HepG2 (cell line): ENCODE data around the gene ZNF644. TPM values are rescaled to one million over a fixed set of nuclear protein-coding genes. Genes with fewer than 3 reads are reported as not detected.

Experiments used
- CBFB ChIP-seq: sonication (generic); formaldehyde crosslinking; IDR thresholded peaks from 2 replicates; pipeline ENCODE4 v1.4.0; 2020; ENCODE audit warnings: missing genetic modification reagents
- CENPT ChIP-seq: sonication (generic); formaldehyde crosslinking; IDR thresholded peaks from 2 replicates; pipeline ENCODE4 v1.8.0; 2022; ENCODE audit warnings: low read depth, mild to moderate bottlenecking, moderate library complexity, missing genetic modification reagents
- DMAP1 ChIP-seq: IDR thresholded peaks from 2 replicates; pipeline ENCODE4 v1.6.1; 2016
- GATA4 ChIP-seq: sonication (generic); IDR thresholded peaks from 2 replicates; pipeline ENCODE4 v1.6.1; 2016; ENCODE audit warnings: antibody characterized with exemption, low read depth, borderline replicate concordance
- GPN1 ChIP-seq: sonication (generic); formaldehyde crosslinking; IDR thresholded peaks from 2 replicates; pipeline ENCODE4 v1.5.1; 2020; ENCODE audit warnings: missing genetic modification reagents, borderline replicate concordance
- KIAA2018 ChIP-seq: sonication (generic); formaldehyde crosslinking; IDR thresholded peaks from 2 replicates; pipeline ENCODE4 v1.5.0; 2020; ENCODE audit warnings: mild to moderate bottlenecking, missing genetic modification reagents, borderline replicate concordance
- MAZ ChIP-seq, 2 experiments: sonication (generic) in 1 of 2; formaldehyde crosslinking in 1 of 2; IDR thresholded peaks; 2 replicates each; pipeline versions ENCODE4 v1.5.0 to v1.6.1; 2012 to 2020; ENCODE audit warnings: low read depth in 2 of 2, mild to moderate bottlenecking in 2 of 2, borderline replicate concordance in 1 of 2, improper control_type of control experiment in 1 of 2, low read length in 1 of 2, missing genetic modification reagents in 1 of 2, moderate library complexity in 1 of 2
- NPAS2 ChIP-seq: sonication (generic); formaldehyde crosslinking; IDR thresholded peaks from 2 replicates; pipeline ENCODE4 v1.8.0; 2022; ENCODE audit warnings: mild to moderate bottlenecking, missing genetic modification reagents, borderline replicate concordance
- SIX4 ChIP-seq: sonication (generic); formaldehyde crosslinking; IDR thresholded peaks from 2 replicates; pipeline ENCODE4 v1.4.0; 2020; ENCODE audit warnings: missing genetic modification reagents
- SMAD3 ChIP-seq: sonication (generic); formaldehyde crosslinking; IDR thresholded peaks from 2 replicates; pipeline ENCODE4 v1.4.0; 2020; ENCODE audit warnings: missing genetic modification reagents
- SRY ChIP-seq: sonication (generic); formaldehyde crosslinking; IDR thresholded peaks from 2 replicates; pipeline ENCODE4 v1.8.0; 2022; ENCODE audit warnings: mild to moderate bottlenecking, missing genetic modification reagents
- THAP8 ChIP-seq: sonication (generic); formaldehyde crosslinking; IDR thresholded peaks from 2 replicates; pipeline ENCODE4 v1.5.1; 2020; ENCODE audit warnings: missing genetic modification reagents, mild to moderate bottlenecking, borderline replicate concordance
- TP53 ChIP-seq: sonication (generic); formaldehyde crosslinking; conservative IDR thresholded peaks from 2 replicates; pipeline ENCODE4 v1.4.0; 2020; ENCODE audit warnings: missing genetic modification reagents
- ZKSCAN8 ChIP-seq: IDR thresholded peaks from 2 replicates; pipeline ENCODE4 v1.6.1; 2016; ENCODE audit warnings: borderline replicate concordance, missing genetic modification reagents, missing compliant biosample characterization
- ZMAT3 ChIP-seq: sonication (generic); formaldehyde crosslinking; conservative IDR thresholded peaks from 2 replicates; pipeline ENCODE4 v1.7.0; 2021; ENCODE audit warnings: missing genetic modification reagents
- ZNF253 ChIP-seq: sonication (generic); formaldehyde crosslinking; IDR thresholded peaks from 2 replicates; pipeline ENCODE4 v1.8.0; 2022; ENCODE audit warnings: mild to moderate bottlenecking, missing genetic modification reagents, borderline replicate concordance
- ZNF510 ChIP-seq: sonication (generic); formaldehyde crosslinking; IDR thresholded peaks from 2 replicates; pipeline ENCODE4 v1.4.0; 2020; ENCODE audit warnings: low read depth, mild to moderate bottlenecking, missing genetic modification reagents
- polyA plus RNA-seq, 8 experiments: library from polyadenylated mRNA; depleted of rRNA in 3 of 8; stranded (reverse) in 7 of 8; unstranded in 1 of 8; fragments of >200 nt; fragmentation: Illumina TruSeq in 4 of 8; extraction: Trizol in 4 of 8; gene quantifications; 2 replicates each; pipeline versions ENCODE4 v1.2.1 to v1.2.3, GENCODE V29; 2011 to 2016; ENCODE audit warnings: low read depth in 4 of 8, missing spikeins in 1 of 8, mixed read lengths in 1 of 8; ENCODE audit not compliant: insufficient read depth in 1 of 8
- total RNA-seq, 5 experiments: library from RNA; depleted of rRNA; stranded (reverse); fragments of >200 nt; fragmentation: Illumina TruSeq; extraction: Trizol; gene quantifications; 2 replicates each; pipeline ENCODE4 v1.2.3, GENCODE V29; 2016; ENCODE audit warnings: low read depth in 1 of 5
- TF ChIP-seq, protein P1 (sequence below): sonication (generic); formaldehyde crosslinking; IDR thresholded peaks from 2 replicates; pipeline ENCODE4 v1.4.0; 2020; ENCODE audit warnings: missing genetic modification reagents

Gene ZNF644
- total and polyA plus RNA-seq, 2 of the 13 experiments (the other 11 are each of a cell fraction or from before 2014, with no cell fraction given), result 17.7 to 51.7 TPM

- TF ChIP-seq SMAD3 (CRISPR knock-in tag) (no peak), DMAP1 (no peak), SRY (CRISPR knock-in tag) (no peak), THAP8 (CRISPR knock-in tag) (no peak), TP53 (CRISPR knock-in tag) (no peak), NPAS2 (CRISPR knock-in tag) (no peak), CBFB (no peak), MAZ (IDR thresholded peaks at IDR 0.05; ENCODE audit: borderline replicate concordance, low read depth, low read length) (no peak), MAZ (CRISPR knock-in tag; IDR thresholded peaks at IDR 0.05; ENCODE audit: low read depth) (no peak), KIAA2018 (CRISPR knock-in tag) (no peak), GATA4 (no peak), ZKSCAN8 (CRISPR knock-in tag) (peak; percentile 53; the same call in 1 of the 2 replicates), CENPT (CRISPR knock-in tag) (no peak), ZNF253 (CRISPR knock-in tag) (no peak), GPN1 (CRISPR knock-in tag) (no peak), ZMAT3 (CRISPR knock-in tag) (no peak), SIX4 (no peak), ZNF510 (CRISPR knock-in tag) (no peak)
- TF ChIP-seq, protein P1, sequence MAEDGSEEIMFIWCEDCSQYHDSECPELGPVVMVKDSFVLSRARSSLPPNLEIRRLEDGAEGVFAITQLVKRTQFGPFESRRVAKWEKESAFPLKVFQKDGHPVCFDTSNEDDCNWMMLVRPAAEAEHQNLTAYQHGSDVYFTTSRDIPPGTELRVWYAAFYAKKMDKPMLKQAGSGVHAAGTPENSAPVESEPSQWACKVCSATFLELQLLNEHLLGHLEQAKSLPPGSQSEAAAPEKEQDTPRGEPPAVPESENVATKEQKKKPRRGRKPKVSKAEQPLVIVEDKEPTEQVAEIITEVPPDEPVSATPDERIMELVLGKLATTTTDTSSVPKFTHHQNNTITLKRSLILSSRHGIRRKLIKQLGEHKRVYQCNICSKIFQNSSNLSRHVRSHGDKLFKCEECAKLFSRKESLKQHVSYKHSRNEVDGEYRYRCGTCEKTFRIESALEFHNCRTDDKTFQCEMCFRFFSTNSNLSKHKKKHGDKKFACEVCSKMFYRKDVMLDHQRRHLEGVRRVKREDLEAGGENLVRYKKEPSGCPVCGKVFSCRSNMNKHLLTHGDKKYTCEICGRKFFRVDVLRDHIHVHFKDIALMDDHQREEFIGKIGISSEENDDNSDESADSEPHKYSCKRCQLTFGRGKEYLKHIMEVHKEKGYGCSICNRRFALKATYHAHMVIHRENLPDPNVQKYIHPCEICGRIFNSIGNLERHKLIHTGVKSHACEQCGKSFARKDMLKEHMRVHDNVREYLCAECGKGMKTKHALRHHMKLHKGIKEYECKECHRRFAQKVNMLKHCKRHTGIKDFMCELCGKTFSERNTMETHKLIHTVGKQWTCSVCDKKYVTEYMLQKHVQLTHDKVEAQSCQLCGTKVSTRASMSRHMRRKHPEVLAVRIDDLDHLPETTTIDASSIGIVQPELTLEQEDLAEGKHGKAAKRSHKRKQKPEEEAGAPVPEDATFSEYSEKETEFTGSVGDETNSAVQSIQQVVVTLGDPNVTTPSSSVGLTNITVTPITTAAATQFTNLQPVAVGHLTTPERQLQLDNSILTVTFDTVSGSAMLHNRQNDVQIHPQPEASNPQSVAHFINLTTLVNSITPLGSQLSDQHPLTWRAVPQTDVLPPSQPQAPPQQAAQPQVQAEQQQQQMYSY (CRISPR knock-in tag), result no peak
These were observed 4.5 kb upstream of the ZNF644 start (continued) for GRCh38 chr1:91026320-91026719.
